AG09309 (cell line): ENCODE measurements around the gene VPS4B.
A peak's percentile ranks its signal among the peaks of the same experiment; 100 is the strongest.

Experiments
- DNase-seq: peaks from one replicate; pipeline ENCODE4 v3.0.0-alpha.2; 2010; ENCODE audit warnings: low read depth
- H3K4me3 ChIP-seq: 2 replicates; pipeline ENCODE4 v1.5.1; 2011; ENCODE audit warnings: mild to moderate bottlenecking, low read depth, low read length, moderate library complexity; ENCODE audit not compliant: control insufficient read depth
- TF ChIP-seq, protein P1 (sequence below): IDR thresholded peaks from 2 replicates; pipeline ENCODE4 v1.5.1; 2011; ENCODE audit warnings: mild to moderate bottlenecking, low read depth, low read length, inconsistent platforms; ENCODE audit not compliant: insufficient read depth, control insufficient read depth; ENCODE audit errors: missing control alignments

The VPS4B gene

DNA sequence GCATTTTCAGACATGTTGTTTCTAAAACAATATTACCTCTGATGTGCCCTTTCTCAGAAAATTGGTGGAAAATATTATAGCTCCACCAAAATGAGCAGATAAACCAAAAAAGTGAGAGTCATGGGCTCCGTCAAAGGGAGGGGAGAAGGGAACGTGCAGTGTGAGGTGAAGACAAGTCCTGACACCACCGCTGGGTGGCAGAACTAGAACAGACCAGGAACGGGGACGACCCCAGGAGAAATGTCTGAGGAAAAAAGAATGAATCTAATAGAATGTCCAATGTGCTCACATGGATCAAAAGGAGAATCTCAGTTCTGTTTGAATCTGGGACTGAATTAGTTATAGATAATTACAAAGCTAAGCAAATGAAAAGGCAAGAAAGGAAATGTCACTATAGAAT lies 80.1 kb downstream of the VPS4B start:
- DNase-seq: no peak
- no peak overlapping the region for H3K4me3 ChIP-seq
- TF ChIP-seq, protein P1, sequence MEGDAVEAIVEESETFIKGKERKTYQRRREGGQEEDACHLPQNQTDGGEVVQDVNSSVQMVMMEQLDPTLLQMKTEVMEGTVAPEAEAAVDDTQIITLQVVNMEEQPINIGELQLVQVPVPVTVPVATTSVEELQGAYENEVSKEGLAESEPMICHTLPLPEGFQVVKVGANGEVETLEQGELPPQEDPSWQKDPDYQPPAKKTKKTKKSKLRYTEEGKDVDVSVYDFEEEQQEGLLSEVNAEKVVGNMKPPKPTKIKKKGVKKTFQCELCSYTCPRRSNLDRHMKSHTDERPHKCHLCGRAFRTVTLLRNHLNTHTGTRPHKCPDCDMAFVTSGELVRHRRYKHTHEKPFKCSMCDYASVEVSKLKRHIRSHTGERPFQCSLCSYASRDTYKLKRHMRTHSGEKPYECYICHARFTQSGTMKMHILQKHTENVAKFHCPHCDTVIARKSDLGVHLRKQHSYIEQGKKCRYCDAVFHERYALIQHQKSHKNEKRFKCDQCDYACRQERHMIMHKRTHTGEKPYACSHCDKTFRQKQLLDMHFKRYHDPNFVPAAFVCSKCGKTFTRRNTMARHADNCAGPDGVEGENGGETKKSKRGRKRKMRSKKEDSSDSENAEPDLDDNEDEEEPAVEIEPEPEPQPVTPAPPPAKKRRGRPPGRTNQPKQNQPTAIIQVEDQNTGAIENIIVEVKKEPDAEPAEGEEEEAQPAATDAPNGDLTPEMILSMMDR: peak; percentile 47

DNA sequence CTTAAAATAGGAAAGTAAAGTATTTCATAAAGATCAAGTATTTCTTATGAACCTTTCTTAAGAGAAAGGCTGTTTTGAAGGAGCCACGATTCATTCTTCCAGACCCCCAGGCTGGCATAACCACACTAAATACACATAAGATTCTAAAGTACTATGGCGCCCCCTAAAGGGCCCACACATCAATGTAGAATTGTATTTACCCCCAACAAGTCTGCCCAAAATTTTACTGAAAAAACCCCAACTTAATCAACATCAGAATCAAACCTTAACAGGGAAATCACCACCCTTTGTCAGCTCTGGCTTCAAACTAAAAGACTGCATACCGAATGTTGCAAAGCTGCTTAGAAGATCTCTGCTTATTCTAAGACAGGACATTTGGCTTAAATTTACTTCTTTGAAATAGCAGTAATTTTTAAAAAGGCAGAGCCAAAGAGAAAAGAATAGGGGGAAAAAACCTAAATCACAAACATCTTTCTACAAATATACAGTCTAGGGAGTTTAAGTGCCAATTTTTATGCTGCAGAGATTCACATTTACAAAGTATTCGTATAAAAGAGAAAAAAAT lies 82.3 kb downstream of the VPS4B start:
- H3K4me3 ChIP-seq: no peak overlapping the region
- TF ChIP-seq, protein P1: peak; percentile 58
- no peak for DNase-seq
